Natural killer cell treated with Interleukin-12 subunit alpha and Interleukin-12 subunit beta and Interleukin-15 and Interleukin-18, amount 100 ng/mL, for 72 hours (primary cell): ENCODE data around the gene COX7A1. TPM values are rescaled to one million over a fixed set of nuclear protein-coding genes. Genes with fewer than 3 reads are reported as not detected.
A peak's percentile ranks its signal among the peaks of the same experiment; 100 is the strongest.

Source experiments
- ATAC-seq, 2 donors: fragments of 150-1000 bp; cut with Tn5 transposase in 1 of 2; sonication (Bioruptor Pico), chemical (Tn5 transposase) in 1 of 2; 2 replicates each; pipeline ENCODE4 v1.10.0; 2021
- DNase-seq: peaks from one replicate; pipeline ENCODE4 v3.0.0; 2022; ENCODE audit warnings: low spot score
- H3K27ac Mint-ChIP-seq, 2 donors: 1 replicate in 1 of 2; 2 replicates in 1 of 2; pipeline ENCODE4 v1.8.0; 2022; ENCODE audit warnings: mixed read lengths in 2 of 2, mild to moderate bottlenecking in 1 of 2, moderate library complexity in 1 of 2
- H3K27me3 Mint-ChIP-seq, 2 donors: 1 replicate in 1 of 2; 2 replicates in 1 of 2; pipeline ENCODE4 v1.8.0; 2022; ENCODE audit warnings: mixed read lengths in 2 of 2
- H3K36me3 Mint-ChIP-seq: one replicate; pipeline ENCODE4 v1.8.0; 2022; ENCODE audit warnings: mixed read lengths
- H3K4me1 Mint-ChIP-seq, 2 donors: 1 replicate in 1 of 2; 2 replicates in 1 of 2; pipeline ENCODE4 v1.8.0; 2022; ENCODE audit warnings: low read depth in 2 of 2, mixed read lengths in 2 of 2, mild to moderate bottlenecking in 1 of 2
- H3K4me3 Mint-ChIP-seq: one replicate; pipeline ENCODE4 v1.8.0; 2022; ENCODE audit warnings: mixed read lengths
- H3K9me3 Mint-ChIP-seq: 2 replicates; pipeline ENCODE4 v1.8.0; 2022; ENCODE audit warnings: mixed read lengths
- total RNA-seq, 2 donors: library from RNA; stranded (reverse); gene quantifications; one replicate each; pipeline ENCODE4 v1.2.3, GENCODE V29; 2022

COX7A1 gene
- total RNA-seq, 2 donors from 2014 or later: not detected

DNA sequence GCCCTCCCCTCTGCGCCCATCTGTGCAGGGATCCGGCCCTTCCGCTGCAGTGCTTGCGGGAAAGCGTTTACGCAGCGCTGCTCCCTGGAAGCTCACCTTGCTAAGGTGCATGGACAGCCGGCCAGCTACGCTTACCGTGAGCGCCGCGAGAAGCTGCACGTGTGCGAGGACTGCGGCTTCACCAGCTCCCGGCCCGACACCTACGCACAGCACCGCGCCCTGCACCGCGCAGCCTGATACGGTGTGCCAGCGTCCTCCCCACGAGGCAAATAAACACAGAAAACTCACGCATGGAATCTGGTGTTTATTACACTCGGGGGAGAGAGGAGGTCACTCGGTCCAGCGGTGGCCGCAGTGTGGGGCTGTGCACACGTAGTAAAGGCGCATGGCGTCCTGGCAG is 38.8 kb downstream of the COX7A1 start:
- H3K4me3 Mint-ChIP-seq: peak overlapping the region; percentile 95
- DNase-seq (no peak), ATAC-seq (no peak)
- peak overlapping the region; percentile 94 to 98 for H3K27ac Mint-ChIP-seq
- H3K36me3 Mint-ChIP-seq: peaks cover 10% of the 10 kb centered on the region
- H3K9me3 Mint-ChIP-seq: no peaks in the 10 kb centered on the region
- H3K4me1 Mint-ChIP-seq: peaks cover 34 to 42% of the 10 kb centered on the region in 2 donors
- no peaks in the 10 kb centered on the region for H3K27me3 Mint-ChIP-seq

DNA sequence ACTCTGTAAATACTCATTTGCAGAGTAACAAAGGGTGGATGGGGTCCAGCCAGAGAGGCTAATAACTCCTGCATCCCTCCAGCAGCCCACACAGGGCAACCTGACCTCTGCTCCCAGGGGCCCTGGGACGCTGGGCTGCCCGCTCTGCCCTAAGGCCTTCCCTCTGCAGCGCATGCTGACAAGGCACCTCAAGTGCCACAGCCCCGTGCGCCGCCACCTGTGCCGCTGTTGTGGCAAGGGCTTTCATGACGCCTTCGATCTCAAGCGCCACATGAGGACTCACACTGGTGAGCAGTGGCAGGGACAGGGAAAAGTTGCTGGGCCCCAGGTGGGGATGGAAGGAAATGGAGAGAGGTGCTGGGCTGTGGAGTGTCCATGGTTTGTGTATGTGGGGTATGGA is 39.6 kb downstream of the COX7A1 start:
- Mint-ChIP-seq H3K9me3 (no peaks in the 10 kb centered on the region), H3K4me3 (peak overlapping the region; percentile 95), H3K4me1 (peaks cover 30 to 37% of the 10 kb centered on the region in 2 donors), H3K27me3 (no peaks in the 10 kb centered on the region), H3K27ac (peak overlapping the region in 1 of 2 donors; percentile 94), H3K36me3 (peaks cover 4% of the 10 kb centered on the region)
- DNase-seq (no peak), ATAC-seq (no peak)

GRCh38 chr19:36111200-36111539 is 41.1 kb downstream of the COX7A1 start:
- no peak overlapping the region for H3K27ac Mint-ChIP-seq
- H3K27me3 Mint-ChIP-seq: no peaks in the 10 kb centered on the region
- no peaks in the 10 kb centered on the region for H3K9me3 Mint-ChIP-seq
- H3K36me3 Mint-ChIP-seq: no peaks in the 10 kb centered on the region
- peaks cover 24 to 28% of the 10 kb centered on the region in 2 donors for H3K4me1 Mint-ChIP-seq
- no peak for ATAC-seq
- H3K4me3 Mint-ChIP-seq: no peak overlapping the region
- no peak for DNase-seq

DNA sequence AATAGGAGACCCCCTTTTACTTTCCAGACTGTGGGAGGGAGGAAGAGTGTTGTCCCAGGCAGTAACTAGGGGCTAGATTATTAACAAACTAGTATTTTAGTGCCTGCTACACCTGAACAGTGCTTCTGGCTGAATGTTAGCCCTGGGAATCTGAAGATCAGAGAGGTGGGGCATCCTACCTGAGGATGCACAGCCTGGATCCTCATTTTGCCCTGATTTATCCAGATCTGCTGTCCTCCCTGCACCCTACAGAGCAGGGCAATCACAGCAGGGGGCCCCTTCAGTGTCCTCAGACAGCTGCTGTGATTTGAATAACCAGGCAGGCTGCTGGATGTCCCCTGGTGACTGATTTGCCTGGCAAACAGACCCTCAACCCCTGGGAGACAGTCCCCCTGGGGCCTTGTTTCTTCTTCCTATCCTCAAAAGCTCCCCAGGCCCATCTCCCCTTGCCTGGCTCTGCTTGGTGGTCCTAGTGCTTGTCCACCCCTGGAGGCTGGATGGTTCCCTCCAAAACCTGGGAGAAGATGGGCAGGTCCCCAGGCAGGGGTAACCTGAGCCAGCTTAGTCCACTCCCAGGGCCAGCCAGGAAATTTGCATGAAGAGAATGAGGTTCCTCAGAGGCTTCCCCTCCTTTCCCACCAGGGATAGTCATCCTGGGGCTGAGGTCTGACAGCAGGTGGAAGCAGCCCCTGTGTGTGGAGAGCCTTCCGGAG is 41.6 kb downstream of the COX7A1 start, which contains the start of gene OVOL3:
Gene OVOL3, plus strand, starts transcription at position 657 of the 713 bp plus-strand sequence. CDS start 60 bp downstream, outside the sequence.
- no peak within 1 kb of the TSS for H3K4me3 Mint-ChIP-seq
- peaks cover 22 to 25% of the 10 kb centered on the region in 2 donors for H3K4me1 Mint-ChIP-seq
- H3K27me3 Mint-ChIP-seq: no peaks in the 10 kb centered on the region
- no peaks in the 10 kb centered on the region for H3K9me3 Mint-ChIP-seq
- DNase-seq (no peak), ATAC-seq (no peak)
- no peaks in the 10 kb centered on the region for H3K36me3 Mint-ChIP-seq
- no peak within 1 kb of the TSS for H3K27ac Mint-ChIP-seq

DNA sequence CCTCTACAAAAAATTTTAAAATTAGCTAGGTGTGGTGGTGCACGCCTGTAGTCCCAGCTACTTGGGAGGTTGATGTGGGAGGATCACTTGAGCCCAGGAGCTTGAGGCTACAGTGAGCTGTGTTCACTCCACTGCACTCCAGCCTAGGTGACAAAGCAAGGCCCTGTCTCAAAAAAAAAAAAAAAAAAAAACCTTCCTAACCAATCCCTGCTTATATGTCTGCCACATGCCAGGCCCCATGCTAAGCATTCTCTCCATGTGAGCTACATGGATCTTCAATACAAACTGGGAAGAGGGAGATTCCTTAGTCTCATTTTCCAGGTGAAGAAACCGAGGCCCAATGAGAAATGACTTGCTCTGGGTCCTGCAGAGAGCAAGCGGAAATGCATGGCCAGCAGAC is 43.6 kb downstream of the COX7A1 start:
- ATAC-seq: no peak
- H3K4me1 Mint-ChIP-seq: peaks cover 10% of the 10 kb centered on the region in 2 donors
- no peaks in the 10 kb centered on the region for H3K27me3 Mint-ChIP-seq
- no peak overlapping the region for H3K4me3 Mint-ChIP-seq
- H3K36me3 Mint-ChIP-seq: no peaks in the 10 kb centered on the region
- H3K27ac Mint-ChIP-seq: no peak overlapping the region
- no peaks in the 10 kb centered on the region for H3K9me3 Mint-ChIP-seq
- no peak for DNase-seq

GRCh38 chr19:36106991-36107390 is 45.3 kb downstream of the COX7A1 start:
- H3K9me3 Mint-ChIP-seq: no peaks in the 10 kb centered on the region
- no peak overlapping the region for H3K4me3 Mint-ChIP-seq
- H3K36me3 Mint-ChIP-seq: no peaks in the 10 kb centered on the region
- ATAC-seq (no peak), DNase-seq (no peak)
- H3K4me1 Mint-ChIP-seq: peaks cover 0 to 2% of the 10 kb centered on the region in 2 donors
- no peak overlapping the region for H3K27ac Mint-ChIP-seq
- no peaks in the 10 kb centered on the region for H3K27me3 Mint-ChIP-seq

DNA sequence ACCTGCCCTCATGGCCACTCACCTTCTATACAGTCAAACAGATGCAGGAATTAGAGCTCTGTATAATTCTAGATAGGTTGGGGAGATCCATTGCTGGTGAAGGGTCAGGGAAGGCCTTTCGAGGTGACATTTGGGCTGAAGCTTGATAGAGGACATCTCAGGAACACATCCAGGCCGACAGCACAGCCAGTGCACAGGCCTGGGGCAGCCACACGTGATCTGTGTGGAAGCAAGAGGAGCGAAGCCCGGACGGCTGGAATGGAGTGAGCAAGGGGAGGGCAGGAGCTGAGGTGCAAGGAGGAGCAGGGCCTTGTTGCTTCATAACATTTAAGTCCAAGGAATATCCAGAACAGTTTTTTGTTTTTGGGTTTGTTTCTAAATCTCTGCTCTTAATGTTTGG is 45.8 kb downstream of the COX7A1 start:
- H3K27ac Mint-ChIP-seq: no peak overlapping the region
- H3K4me1 Mint-ChIP-seq: peaks cover 0 to 2% of the 10 kb centered on the region in 2 donors
- no peak for DNase-seq
- no peak overlapping the region for H3K4me3 Mint-ChIP-seq
- H3K9me3 Mint-ChIP-seq: no peaks in the 10 kb centered on the region
- H3K27me3 Mint-ChIP-seq: no peaks in the 10 kb centered on the region
- no peak for ATAC-seq
- no peaks in the 10 kb centered on the region for H3K36me3 Mint-ChIP-seq

DNA sequence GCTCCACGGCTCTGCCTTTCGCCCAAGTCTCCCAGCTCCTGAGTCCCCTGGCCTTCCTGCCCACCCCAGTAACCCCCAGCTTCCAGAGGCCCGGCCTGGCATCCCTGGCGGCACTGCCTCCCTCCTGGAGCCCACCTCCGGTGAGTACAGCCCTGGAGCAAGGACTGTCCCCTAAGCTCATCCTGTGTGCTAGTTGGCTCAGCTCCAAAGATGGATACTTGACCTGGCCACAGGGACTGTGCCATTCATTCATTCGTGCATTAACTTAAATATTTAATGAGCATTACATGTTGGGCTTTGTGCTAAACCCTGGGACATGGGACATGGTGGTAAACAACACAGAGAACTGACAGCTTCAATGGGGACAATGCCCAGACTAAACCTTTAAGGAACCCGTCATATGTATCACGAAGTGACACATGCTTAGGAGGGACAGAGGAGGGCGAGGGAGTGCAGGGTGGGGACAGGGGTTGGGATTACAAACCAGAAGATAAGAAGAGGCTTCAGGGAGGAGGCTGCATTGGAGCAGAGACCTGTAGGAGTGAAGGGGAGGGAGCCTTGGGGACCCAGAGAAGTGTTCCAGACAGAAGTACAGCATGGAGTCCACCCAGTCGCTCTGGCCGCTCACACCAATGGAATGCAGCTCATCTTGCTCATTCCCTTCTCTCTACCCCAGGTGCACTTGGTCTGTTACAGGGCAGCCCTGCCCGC is 48.2 kb downstream of the COX7A1 start:
- Mint-ChIP-seq H3K9me3 (no peaks in the 10 kb centered on the region), H3K4me1 (peaks cover 0 to 2% of the 10 kb centered on the region in 2 donors), H3K27me3 (no peaks in the 10 kb centered on the region), H3K36me3 (no peaks in the 10 kb centered on the region), H3K27ac (no peak overlapping the region), H3K4me3 (no peak overlapping the region)
- ATAC-seq (no peak), DNase-seq (no peak)

DNA sequence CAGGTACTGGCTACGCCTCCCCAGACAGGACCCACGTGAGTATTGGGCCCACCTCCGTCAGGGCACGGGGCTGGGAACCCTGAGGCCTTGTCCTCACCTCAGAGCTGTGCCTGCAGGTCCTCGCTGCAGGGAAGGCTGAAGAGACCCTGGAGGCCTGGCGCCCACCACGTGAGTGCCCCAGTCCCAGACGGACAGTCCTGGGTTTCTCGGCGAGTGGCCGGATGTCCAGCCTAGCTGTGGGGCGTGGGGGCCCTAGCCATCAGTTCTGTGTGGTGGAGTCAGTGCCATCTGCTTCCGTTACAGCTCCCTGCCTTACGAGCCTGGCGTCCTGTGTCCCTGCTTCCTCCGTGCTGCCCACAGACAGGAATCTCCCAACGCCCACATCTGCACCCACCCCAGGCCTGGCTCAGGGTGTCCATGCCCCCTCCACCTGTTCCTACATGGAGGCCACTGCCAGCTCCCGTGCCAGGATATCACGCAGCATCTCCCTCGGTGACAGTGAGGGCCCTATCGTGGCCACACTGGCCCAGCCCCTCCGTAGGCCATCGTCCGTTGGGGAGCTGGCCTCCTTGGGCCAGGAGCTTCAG is 49.1 kb downstream of the COX7A1 start:
- ATAC-seq: no peak
- Mint-ChIP-seq H3K4me1 (peaks cover 0 to 2% of the 10 kb centered on the region in 2 donors), H3K4me3 (no peak overlapping the region), H3K27ac (no peak overlapping the region), H3K36me3 (peaks cover 4% of the 10 kb centered on the region), H3K27me3 (no peaks in the 10 kb centered on the region), H3K9me3 (no peaks in the 10 kb centered on the region)
- DNase-seq: no peak

DNA sequence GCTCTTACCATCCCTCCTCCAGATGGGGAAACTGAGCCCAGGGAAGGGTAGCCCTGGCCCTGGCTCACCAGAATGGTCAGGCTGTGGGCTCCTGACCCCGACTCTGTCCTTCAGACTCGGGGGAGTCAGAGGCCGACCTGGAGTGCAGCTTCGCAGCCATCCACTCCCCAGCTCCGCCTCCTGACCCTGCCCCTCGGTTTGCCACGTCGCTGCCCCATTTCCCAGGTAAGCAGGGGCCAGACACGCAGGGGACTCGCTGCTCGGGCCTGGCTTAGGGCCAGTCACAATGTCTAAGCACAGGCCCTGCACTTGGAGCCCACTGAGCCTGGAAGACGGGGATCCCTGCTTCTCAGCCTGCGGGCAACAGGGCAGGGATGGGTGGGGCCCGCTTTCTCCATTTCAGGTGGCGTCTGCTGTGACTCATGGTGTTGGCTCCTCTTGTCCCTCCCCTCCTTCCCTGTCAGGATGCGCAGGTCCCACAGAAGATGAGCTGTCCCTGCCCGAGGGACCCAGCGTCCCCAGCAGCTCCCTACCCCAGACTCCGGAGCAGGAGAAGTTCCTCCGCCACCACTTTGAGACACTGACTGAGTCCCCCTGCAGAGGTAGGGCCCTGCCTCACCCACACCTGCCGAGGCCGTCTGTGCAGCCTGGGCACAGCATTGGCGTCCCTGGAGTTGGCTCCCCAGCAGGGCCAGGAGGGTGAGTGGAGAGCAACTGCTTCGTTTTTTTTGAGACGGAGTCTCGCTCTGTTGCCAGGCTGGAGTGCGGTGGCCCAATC is 50.5 kb downstream of the COX7A1 start:
- DNase-seq: no peak
- no peak for ATAC-seq
- no peak overlapping the region for H3K4me3 Mint-ChIP-seq
- H3K4me1 Mint-ChIP-seq: peaks cover 0 to 4% of the 10 kb centered on the region in 2 donors
- peaks cover 9% of the 10 kb centered on the region for H3K36me3 Mint-ChIP-seq
- no peak overlapping the region for H3K27ac Mint-ChIP-seq
- H3K9me3 Mint-ChIP-seq: no peaks in the 10 kb centered on the region
- no peaks in the 10 kb centered on the region for H3K27me3 Mint-ChIP-seq

Other genes starting within 250 kb of the COX7A1 start
- gene HCST, start 249.9 kb downstream of the COX7A1 start, total RNA-seq: 100 to 1,000 TPM; 154 to 228 TPM
- 100 to 1,000 TPM in 1 of 2 donors, 10 to 100 TPM in 1; 65.3 to 235 TPM for gene TYROBP, start 244.2 kb downstream of the COX7A1 start, total RNA-seq
- 10 to 100 TPM in 1 of 2 donors, 1 to 10 TPM in 1; 4.6 to 10.6 TPM for gene LRFN3, start 216.1 kb downstream of the COX7A1 start, total RNA-seq
- 10 to 100 TPM; 17.6 to 21.4 TPM for gene SDHAF1, start 157.3 kb downstream of the COX7A1 start, total RNA-seq
- 1 to 10 TPM; 3.0 to 4.5 TPM for gene SYNE4, start 143.6 kb downstream of the COX7A1 start, total RNA-seq
- gene ALKBH6, start 138.2 kb downstream of the COX7A1 start, total RNA-seq: 10 to 100 TPM; 64.5 to 68.1 TPM
- gene CLIP3, start 119.6 kb downstream of the COX7A1 start, total RNA-seq: under 1 TPM; 0.76 to 0.78 TPM
- 1 to 10 TPM in 1 of 2 donors, under 1 TPM in 1; 0.47 to 1.7 TPM for gene THAP8, start 98.2 kb downstream of the COX7A1 start, total RNA-seq
- 10 to 100 TPM; 15.0 to 57.1 TPM for gene WDR62, start 97.5 kb downstream of the COX7A1 start, total RNA-seq
- not detected for gene OVOL3, start 41.3 kb downstream of the COX7A1 start, total RNA-seq
- gene POLR2I, start 37.6 kb downstream of the COX7A1 start, total RNA-seq: 10 to 100 TPM; 40.7 to 42.4 TPM
- gene TBCB, start 37.0 kb downstream of the COX7A1 start, total RNA-seq: 100 to 1,000 TPM; 130 to 141 TPM
- gene CAPNS1, start 12.4 kb downstream of the COX7A1 start, total RNA-seq: 100 to 1,000 TPM; 175 to 437 TPM
- gene ZNF565, start 62.2 kb upstream of the COX7A1 start, total RNA-seq: 1 to 10 TPM; 3.2 to 4.3 TPM
- gene ZNF146, start 62.7 kb upstream of the COX7A1 start, total RNA-seq: 10 to 100 TPM; 72.4 to 72.8 TPM
- gene ZFP14, start 226.8 kb upstream of the COX7A1 start, total RNA-seq: 1 to 10 TPM; 2.3 to 5.1 TPM